Sigmoid colon (tissue), 7 donors: ENCODE data around the gene GNAI1. TPM values are rescaled to one million over a fixed set of nuclear protein-coding genes. Genes with fewer than 3 reads are reported as not detected.
"Not testable (repeated sequence)": the region's sequence is repeated elsewhere in the genome, so short reads cannot be mapped to it uniquely, and the experiment has no call there.

Experiments used
- DNase-seq: peaks from one replicate; pipeline ENCODE4 v3.0.0-alpha.2; 2019
- H3K27ac ChIP-seq, 4 donors: fragments of 200-600 bp; sonication (generic); one replicate each; pipeline ENCODE4 v1.5.1; 2016 to 2019; ENCODE audit warnings: mild to moderate bottlenecking in 1 of 4
- H3K27me3 ChIP-seq, 3 donors: fragments of 200-600 bp; sonication (generic); one replicate each; pipeline ENCODE4 v1.5.1; 2019; ENCODE audit warnings: mild to moderate bottlenecking in 1 of 3
- H3K36me3 ChIP-seq, 4 donors: fragments of 200-600 bp; sonication (generic); one replicate each; pipeline ENCODE4 v1.5.1; 2016 to 2019
- H3K4me1 ChIP-seq, 4 donors: fragments of 200-600 bp; sonication (generic); one replicate each; pipeline ENCODE4 v1.5.1; 2017 to 2019
- H3K4me3 ChIP-seq, 4 donors: fragments of 200-600 bp; sonication (generic); one replicate each; pipeline ENCODE4 v1.5.1; 2017 to 2019; ENCODE audit warnings: mild to moderate bottlenecking in 2 of 4, moderate library complexity in 1 of 4
- H3K9me3 ChIP-seq, 4 donors: fragments of 200-600 bp in 3 of 4; sonication (generic) in 3 of 4; one replicate each; pipeline versions ENCODE4 v1.5.1 to v1.6.1; 2013 to 2019
- CTCF ChIP-seq, 4 experiments: fragments of 450-650 bp in 3 of 4; fragments of 200-600 bp in 1 of 4; IDR thresholded peaks; one replicate each; pipeline ENCODE4 v1.5.1; 2016 to 2019; ENCODE audit warnings: antibody characterized with exemption in 4 of 4, mild to moderate bottlenecking in 3 of 4, moderate library complexity in 2 of 4
- EP300 ChIP-seq, 4 donors: sonication (generic); formaldehyde crosslinking; IDR thresholded peaks; one replicate each; pipeline ENCODE4 v1.6.1; 2017; ENCODE audit warnings: antibody characterized with exemption in 4 of 4
- POLR2A ChIP-seq, 2 donors: fragments of 450-650 bp; IDR thresholded peaks; one replicate each; pipeline ENCODE4 v1.6.1; 2016; ENCODE audit warnings: antibody characterized with exemption in 2 of 2, mild to moderate bottlenecking in 2 of 2, moderate library complexity in 2 of 2
- POLR2AphosphoS5 ChIP-seq, 4 donors: sonication (generic); formaldehyde crosslinking; IDR thresholded peaks; one replicate each; pipeline ENCODE4 v1.6.1; 2017; ENCODE audit warnings: antibody characterized with exemption in 4 of 4
- WGBS, 2 donors: extraction: QIAGEN DNeasy Blood & Tissue Kit; methylation state at CpG; one replicate each; pipeline ENCODE4 v1.1.7; 2013; 5-methylcytosine and 5-hydroxymethylcytosine counted together
- intact Hi-C: fragments of 100-400 bp; cut with DNase I; formaldehyde crosslinking; loops from one replicate; pipeline ENCODE4 v1.15.1; 2023
- polyA plus RNA-seq, 3 donors: library from polyadenylated mRNA; stranded (reverse); fragments of 200-250 nt; gene quantifications; one replicate each; pipeline ENCODE4 v1.2.3, GENCODE V29; 2013
- total RNA-seq, 4 donors: library from RNA; depleted of rRNA; stranded (reverse); fragments of >200 nt; gene quantifications; one replicate each; pipeline ENCODE4 v1.1.0, GENCODE V29; 2016
- donor health status: healthy with polysubstance abuse.
- donor health status: Bipolar disorder and iron deficiency.
- donor health status: healthy.

The GNAI1 gene
- total and polyA plus RNA-seq, 7 donors, result 8.8 to 98.9 (median 50.9) TPM

DNA sequence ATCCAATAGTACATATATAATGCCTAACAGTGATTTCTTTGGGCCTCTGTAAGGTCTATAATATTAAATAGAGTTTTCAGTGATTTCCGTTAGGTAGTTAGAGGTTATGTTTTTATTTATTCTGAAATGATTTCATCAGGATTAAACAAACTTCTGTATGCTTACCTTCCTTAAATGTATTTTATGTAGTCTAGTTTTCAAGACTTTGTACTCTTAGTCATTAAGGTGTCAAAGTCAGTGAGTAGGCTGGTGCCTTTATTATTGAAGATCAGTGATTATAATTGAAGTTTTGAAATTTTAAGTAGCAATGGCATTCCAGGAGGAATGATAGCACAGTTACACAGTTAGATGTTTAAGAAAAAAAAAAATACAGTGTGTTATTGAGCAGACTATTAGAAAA, 20.7 kb downstream of the GNAI1 start:
- WGBS, 2 donors, result 34 to 78% methylated on average over 1 of the region's 1 CpG
- TF ChIP-seq CTCF (IDR thresholded peaks at IDR 0.05), result no peak
- no peak for TF ChIP-seq POLR2AphosphoS5 (IDR thresholded peaks at IDR 0.05)
- TF ChIP-seq EP300 (IDR thresholded peaks at IDR 0.05), result no peak
- TF ChIP-seq POLR2A (IDR thresholded peaks at IDR 0.05), result no peak
- intact Hi-C loops, result no loop called here
- Histone ChIP-seq H3K9me3 (no peaks in the 10 kb centered on the region), H3K27ac (no peak overlapping the region), H3K4me3 (no peak overlapping the region), H3K36me3 (no peaks in the 10 kb centered on the region), H3K4me1 (peaks cover 0 to 59% (median 38%) of the 10 kb centered on the region in 4 donors), H3K27me3 (no peaks in the 10 kb centered on the region)
- DNase-seq, result no peak

DNA sequence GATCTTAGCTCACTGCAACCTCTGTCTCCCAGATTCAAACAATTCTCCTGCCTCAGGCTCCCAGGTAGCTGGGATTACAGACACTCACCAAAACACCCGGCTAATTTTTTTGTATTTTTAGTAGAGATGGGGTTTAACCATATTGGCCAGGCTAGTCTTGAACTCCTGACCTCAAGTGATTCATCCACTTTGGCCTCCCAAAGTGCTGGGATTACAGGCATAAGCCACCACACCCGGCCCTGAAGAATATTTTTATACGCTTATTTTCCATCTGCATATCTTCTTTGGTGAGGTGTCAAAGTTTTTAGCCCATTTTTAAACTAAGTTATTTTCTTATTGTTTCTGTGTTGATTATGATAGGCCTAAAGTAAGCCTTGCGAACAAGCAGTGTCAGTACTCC, 23.1 kb downstream of the GNAI1 start:
- H3K27ac ChIP-seq, intact Hi-C loops, H3K9me3 ChIP-seq, H3K27me3 ChIP-seq, H3K4me3 ChIP-seq, H3K36me3 ChIP-seq, DNase-seq: not testable (repeated sequence)
- WGBS, 2 donors, result 85 to 86% methylated on average over 4 of the region's 4 CpGs
- H3K4me1 ChIP-seq, result peaks cover 0 to 68% (median 41%) of the 10 kb centered on the region in 4 donors

DNA sequence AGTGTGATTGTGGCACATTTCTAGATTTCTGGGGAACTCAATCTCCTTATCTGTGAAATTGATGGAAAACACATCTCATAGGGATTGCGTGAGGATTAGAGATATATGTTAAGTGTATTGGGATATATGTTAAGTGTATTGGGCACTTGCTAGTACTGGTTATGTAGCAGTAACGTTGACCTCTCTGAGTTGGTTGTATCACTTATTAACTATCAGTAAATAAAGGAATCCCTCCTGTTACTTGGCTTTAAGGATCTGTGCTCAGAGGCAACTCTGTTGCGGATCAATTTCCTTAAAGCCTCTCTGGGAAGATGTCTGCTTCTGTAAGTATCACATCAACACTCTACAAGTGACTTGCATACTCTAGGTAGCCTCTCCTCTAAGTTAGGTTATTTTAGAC, 25.2 kb downstream of the GNAI1 start:
- TF ChIP-seq EP300 (IDR thresholded peaks at IDR 0.05), result no peak
- no peak for TF ChIP-seq POLR2A (IDR thresholded peaks at IDR 0.05)
- no peak for TF ChIP-seq POLR2AphosphoS5 (IDR thresholded peaks at IDR 0.05)
- no peak for TF ChIP-seq CTCF (IDR thresholded peaks at IDR 0.05)
- H3K4me1 ChIP-seq, result peaks cover 0 to 52% (median 39%) of the 10 kb centered on the region in 4 donors
- H3K36me3 ChIP-seq, result no peaks in the 10 kb centered on the region
- H3K27ac ChIP-seq, result no peak overlapping the region
- 88 to 93% methylated on average over 3 of the region's 3 CpGs for WGBS, 2 donors
- DNase-seq, result no peak
- intact Hi-C loops, result no loop called here
- H3K9me3 ChIP-seq, result no peaks in the 10 kb centered on the region
- no peak overlapping the region for H3K4me3 ChIP-seq
- no peaks in the 10 kb centered on the region for H3K27me3 ChIP-seq

- no peaks in the 10 kb centered on the region for H3K9me3 ChIP-seq
- H3K36me3 ChIP-seq, result no peaks in the 10 kb centered on the region
- intact Hi-C loops, result no loop called here
- DNase-seq, result no peak
- H3K27me3 ChIP-seq, result no peaks in the 10 kb centered on the region
- H3K4me3 ChIP-seq, result no peak overlapping the region
- TF ChIP-seq CTCF (IDR thresholded peaks at IDR 0.05), result no peak
- no peak for TF ChIP-seq POLR2A (IDR thresholded peaks at IDR 0.05)
- TF ChIP-seq POLR2AphosphoS5 (IDR thresholded peaks at IDR 0.05), result no peak
- no peak for TF ChIP-seq EP300 (IDR thresholded peaks at IDR 0.05)
- no peak overlapping the region for H3K27ac ChIP-seq
- 65 to 74% methylated on average over 1 of the region's 1 CpG for WGBS, 2 donors
- H3K4me1 ChIP-seq, result peaks cover 0 to 52% (median 46%) of the 10 kb centered on the region in 4 donors
These were observed 26.8 kb downstream of the GNAI1 start for GRCh38 chr7:80161466-80161865.

DNA sequence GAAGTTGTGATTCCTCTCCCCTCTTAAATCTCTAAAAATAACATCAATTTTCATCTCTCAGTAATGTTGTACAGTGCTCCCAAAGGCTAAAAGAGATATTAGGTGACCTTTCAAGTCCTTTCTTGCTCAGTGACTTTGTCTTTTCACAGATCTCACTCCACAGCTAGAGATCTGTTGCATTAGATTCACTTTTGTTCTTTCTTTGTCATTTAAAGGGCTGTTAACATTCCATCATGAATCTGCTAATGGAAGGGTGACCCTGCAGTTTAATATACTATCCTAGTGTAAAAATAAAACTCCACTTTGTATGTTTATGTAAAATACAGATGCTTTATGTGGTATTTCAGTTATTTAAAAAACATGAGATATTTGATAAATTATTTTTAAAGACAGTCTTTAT, 30.5 kb downstream of the GNAI1 start:
- intact Hi-C loops, result no loop called here
- TF ChIP-seq POLR2AphosphoS5 (IDR thresholded peaks at IDR 0.05) (no peak), POLR2A (IDR thresholded peaks at IDR 0.05) (no peak), CTCF (IDR thresholded peaks at IDR 0.05) (no peak)
- Histone ChIP-seq H3K4me3 (no peak overlapping the region), H3K27ac (no peak overlapping the region), H3K27me3 (no peaks in the 10 kb centered on the region), H3K36me3 (no peaks in the 10 kb centered on the region), H3K9me3 (no peaks in the 10 kb centered on the region), H3K4me1 (peaks cover 0 to 59% (median 38%) of the 10 kb centered on the region in 4 donors)
- DNase-seq, result no peak
